ENCODE measurements around the gene PSMD6. TPM values are rescaled to one million over a fixed set of nuclear protein-coding genes. Genes with fewer than 3 reads are reported as not detected.
A peak's percentile ranks its signal among the peaks of the same experiment; 100 is the strongest.

PSMD6 gene
- total and polyA plus RNA-seq, 2 donors (not counting 1 experiment from before 2014, with no cell fraction given): 79.1 to 89.0 TPM

- H3K9ac ChIP-seq (ENCODE audit: insufficient read depth, low read length): no peak overlapping the region
- no peak overlapping the region for H2AFZ ChIP-seq (ENCODE audit: low read length)
- no peaks in the 10 kb centered on the region for H4K20me1 ChIP-seq (ENCODE audit: control insufficient read depth, extremely low read depth, insufficient read depth, low read length)
- no peaks in the 10 kb centered on the region for H3K9me3 ChIP-seq (ENCODE audit: control insufficient read depth, insufficient read depth, low read depth, low read length)
- TF ChIP-seq EZH2 (IDR thresholded peaks at IDR 0.05; ENCODE audit: low read length, missing control alignments) (no peak), CTCF (conservative IDR thresholded peaks at IDR 0.05 in 1 of 2, IDR thresholded peaks at IDR 0.05 in 1 of 2; ENCODE audit: low read depth in 1 of 2, low read length in 2 of 2) (no peak)
- no peak overlapping the region for H3K4me3 ChIP-seq (replicated peaks in 1 of 4; ENCODE audit: control extremely low read depth in 1 of 4, insufficient read depth in 1 of 4, low read depth in 3 of 4, low read length in 4 of 4)
- H3K79me2 ChIP-seq (ENCODE audit: control insufficient read depth, insufficient read depth, low read length): peaks cover 2% of the 10 kb centered on the region
- DNase-seq (ENCODE audit: low read depth in 2 of 2): no peak
- no peaks in the 10 kb centered on the region for H3K27me3 ChIP-seq (ENCODE audit: control insufficient read depth, insufficient read depth, low read length)
- peaks cover 18% of the 10 kb centered on the region for H3K36me3 ChIP-seq (ENCODE audit: control insufficient read depth, insufficient read depth, low read length)
- H3K4me1 ChIP-seq (ENCODE audit: control insufficient read depth, extremely low read depth, insufficient read depth, low read length): no peaks in the 10 kb centered on the region
- no peak overlapping the region for H3K4me2 ChIP-seq (ENCODE audit: extremely low read depth, insufficient read depth, low read length)
- H3K27ac ChIP-seq (ENCODE audit: insufficient read depth, low read length): no peak overlapping the region
Observed at GRCh38 chr3:64009528-64009927, 13.8 kb downstream of the PSMD6 start.

GRCh38 chr3:64008487-64009351 lies 14.6 kb downstream of the PSMD6 start:
- Histone ChIP-seq H3K4me3 (replicated peaks in 1 of 4; ENCODE audit: control extremely low read depth in 1 of 4, insufficient read depth in 1 of 4, low read depth in 3 of 4, low read length in 4 of 4) (no peak overlapping the region), H2AFZ (ENCODE audit: low read length) (no peak overlapping the region), H3K36me3 (ENCODE audit: control insufficient read depth, insufficient read depth, low read length) (peaks cover 18% of the 10 kb centered on the region), H4K20me1 (ENCODE audit: control insufficient read depth, extremely low read depth, insufficient read depth, low read length) (no peaks in the 10 kb centered on the region), H3K79me2 (ENCODE audit: control insufficient read depth, insufficient read depth, low read length) (peaks cover 2% of the 10 kb centered on the region), H3K27me3 (ENCODE audit: control insufficient read depth, insufficient read depth, low read length) (no peaks in the 10 kb centered on the region), H3K9ac (ENCODE audit: insufficient read depth, low read length) (no peak overlapping the region), H3K4me1 (ENCODE audit: control insufficient read depth, extremely low read depth, insufficient read depth, low read length) (no peaks in the 10 kb centered on the region), H3K4me2 (ENCODE audit: extremely low read depth, insufficient read depth, low read length) (no peak overlapping the region), H3K27ac (ENCODE audit: insufficient read depth, low read length) (no peak overlapping the region), H3K9me3 (ENCODE audit: control insufficient read depth, insufficient read depth, low read depth, low read length) (no peaks in the 10 kb centered on the region)
- peak; percentile 16 to 40 for DNase-seq (ENCODE audit: low read depth in 2 of 2)
- TF ChIP-seq CTCF (conservative IDR thresholded peaks at IDR 0.05 in 1 of 2, IDR thresholded peaks at IDR 0.05 in 1 of 2; ENCODE audit: low read depth in 1 of 2, low read length in 2 of 2): no peak
- TF ChIP-seq EZH2 (IDR thresholded peaks at IDR 0.05; ENCODE audit: low read length, missing control alignments): no peak

- Histone ChIP-seq H3K9me3 (ENCODE audit: control insufficient read depth, insufficient read depth, low read depth, low read length) (no peaks in the 10 kb centered on the region), H3K79me2 (ENCODE audit: control insufficient read depth, insufficient read depth, low read length) (peaks cover 2% of the 10 kb centered on the region), H3K36me3 (ENCODE audit: control insufficient read depth, insufficient read depth, low read length) (peaks cover 15% of the 10 kb centered on the region), H3K4me2 (ENCODE audit: extremely low read depth, insufficient read depth, low read length) (no peak overlapping the region), H2AFZ (ENCODE audit: low read length) (no peak overlapping the region), H3K9ac (ENCODE audit: insufficient read depth, low read length) (no peak overlapping the region), H4K20me1 (ENCODE audit: control insufficient read depth, extremely low read depth, insufficient read depth, low read length) (no peaks in the 10 kb centered on the region), H3K27me3 (ENCODE audit: control insufficient read depth, insufficient read depth, low read length) (no peaks in the 10 kb centered on the region), H3K4me1 (ENCODE audit: control insufficient read depth, extremely low read depth, insufficient read depth, low read length) (no peaks in the 10 kb centered on the region), H3K4me3 (replicated peaks in 1 of 4; ENCODE audit: control extremely low read depth in 1 of 4, insufficient read depth in 1 of 4, low read depth in 3 of 4, low read length in 4 of 4) (no peak overlapping the region), H3K27ac (ENCODE audit: insufficient read depth, low read length) (no peak overlapping the region)
- TF ChIP-seq EZH2 (IDR thresholded peaks at IDR 0.05; ENCODE audit: low read length, missing control alignments): no peak
- TF ChIP-seq CTCF (conservative IDR thresholded peaks at IDR 0.05 in 1 of 2, IDR thresholded peaks at IDR 0.05 in 1 of 2; ENCODE audit: low read depth in 1 of 2, low read length in 2 of 2): no peak
- DNase-seq (ENCODE audit: low read depth in 2 of 2): no peak
Observed at GRCh38 chr3:64008017-64008416, 15.3 kb downstream of the PSMD6 start.
